Stimulated activated CD8-positive, alpha-beta memory T cell treated with anti-CD3 and anti-CD28 coated beads, Interleukin-15, amount 100 ng/mL, for 1 hour (primary cell): ENCODE results near the gene NFAM1.

ENCODE experiments used
- DNase-seq: peaks from one replicate; pipeline ENCODE4 v3.0.0-alpha.2; 2020; ENCODE audit warnings: low read depth

NFAM1 gene

GRCh38 chr22:42383851-42384417 lies 48.3 kb downstream of the NFAM1 start:
- no peak for DNase-seq

GRCh38 chr22:42383287-42383686 lies 48.9 kb downstream of the NFAM1 start:
- no peak for DNase-seq

GRCh38 chr22:42380769-42381551 lies 51.2 kb downstream of the NFAM1 start:
- DNase-seq = no peak

- no peak for DNase-seq
These were observed 52.2 kb downstream of the NFAM1 start for GRCh38 chr22:42379966-42380537.

GRCh38 chr22:42376711-42377554 lies 55.3 kb downstream of the NFAM1 start:
- no peak for DNase-seq

GRCh38 chr22:42375982-42376381 lies 56.2 kb downstream of the NFAM1 start:
- DNase-seq = no peak

GRCh38 chr22:42372976-42373375 lies 59.2 kb downstream of the NFAM1 start:
- DNase-seq = no peak

GRCh38 chr22:42371501-42371900 lies 60.7 kb downstream of the NFAM1 start:
- no peak for DNase-seq

- DNase-seq = no peak
These were observed 61.1 kb downstream of the NFAM1 start for GRCh38 chr22:42371099-42371498.

GRCh38 chr22:42369250-42370041 lies 62.8 kb downstream of the NFAM1 start:
- DNase-seq = peak; percentile 66

GRCh38 chr22:42368379-42369249 lies 63.6 kb downstream of the NFAM1 start:
- DNase-seq = no peak

GRCh38 chr22:42367980-42368378 lies 64.2 kb downstream of the NFAM1 start:
- no peak for DNase-seq

- DNase-seq = no peak
These were observed 65.2 kb downstream of the NFAM1 start for GRCh38 chr22:42366806-42367581.

GRCh38 chr22:42365942-42366695 lies 66.1 kb downstream of the NFAM1 start:
- DNase-seq = no peak

- no peak for DNase-seq
These were observed 66.9 kb downstream of the NFAM1 start for GRCh38 chr22:42365111-42365865.

GRCh38 chr22:42364604-42365110 lies 67.5 kb downstream of the NFAM1 start:
- no peak for DNase-seq

GRCh38 chr22:42363892-42364291 lies 68.3 kb downstream of the NFAM1 start:
- no peak for DNase-seq

GRCh38 chr22:42361523-42361922 lies 70.7 kb downstream of the NFAM1 start:
- no peak for DNase-seq
